ENCODE data around the gene CFAP46. TPM values are rescaled to one million over a fixed set of nuclear protein-coding genes. Genes with fewer than 3 reads are reported as not detected.

CFAP46 gene
- total and polyA plus RNA-seq, 9 of the 15 experiments (the other 6 are each of a cell fraction or from before 2014, with no cell fraction given), result not detected

DNA sequence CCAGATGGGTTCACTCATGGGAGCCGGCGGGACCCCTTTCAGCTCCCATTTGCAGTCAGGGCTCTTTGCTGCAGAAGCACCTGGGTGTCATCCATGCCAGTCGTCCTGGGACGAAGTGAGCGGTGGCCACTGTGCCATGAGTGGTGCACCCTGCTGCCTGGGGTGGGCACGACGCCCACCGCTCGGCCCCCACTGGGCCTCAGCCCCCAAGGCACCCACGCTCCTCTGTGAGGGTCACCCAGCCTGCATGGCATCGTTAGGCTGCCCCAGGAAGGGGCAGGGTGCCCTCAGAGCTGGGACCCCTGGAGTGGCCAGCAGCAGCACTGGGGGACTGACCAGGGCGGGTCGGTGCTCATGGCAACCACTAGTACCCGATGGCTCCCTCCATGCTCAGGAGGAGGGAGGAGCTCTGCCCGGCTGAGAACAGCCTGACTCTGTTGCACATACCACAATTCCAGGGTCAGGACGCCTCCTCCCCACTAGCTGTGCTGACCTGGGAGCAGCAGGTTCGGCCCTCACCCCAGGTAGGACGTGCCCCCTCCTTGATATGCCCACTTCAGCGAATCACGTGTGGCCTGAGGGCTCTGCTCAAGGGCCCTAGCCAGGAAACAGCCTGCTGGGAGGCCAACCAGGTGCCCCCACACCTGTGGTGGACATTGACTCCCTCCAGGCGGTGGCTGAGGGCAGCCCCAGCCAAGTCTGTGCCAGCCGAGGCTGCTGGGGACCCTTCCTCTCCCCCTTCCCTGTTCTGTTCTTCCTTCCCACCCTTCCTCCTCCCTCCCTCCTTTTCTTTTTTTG lies 28.5 kb upstream of the CFAP46 start:
- CTCF ChIA-PET (ENCODE audit: low intra/inter-chr PET ratio), result no interaction called here
- H3K27ac ChIP-seq (ENCODE audit: extremely low read depth, low read depth, low read length), result no peak overlapping the region
- BruUV-seq (replicated peaks), result no TSS peak
- POLR2A ChIA-PET, result no interaction called here
- H3K27me3 ChIP-seq (ENCODE audit: control insufficient read depth in 2 of 2, insufficient read depth in 2 of 2, low read length in 2 of 2), result peaks cover 3 to 50% of the 10 kb centered on the region in 2 experiments; a peak in 3 of 5 replicates
- H3K36me3 ChIP-seq (ENCODE audit: control insufficient read depth, insufficient read depth, low read length), result no peaks in the 10 kb centered on the region
- DNase-seq (ENCODE audit: extremely low read depth in 1 of 4, low spot score in 3 of 4) (no peak), FAIRE-seq (no peak), ATAC-seq (no peak)
- H2AFZ ChIP-seq (ENCODE audit: low read depth, low read length), result no peak overlapping the region
- TF ChIP-seq, protein P1, sequence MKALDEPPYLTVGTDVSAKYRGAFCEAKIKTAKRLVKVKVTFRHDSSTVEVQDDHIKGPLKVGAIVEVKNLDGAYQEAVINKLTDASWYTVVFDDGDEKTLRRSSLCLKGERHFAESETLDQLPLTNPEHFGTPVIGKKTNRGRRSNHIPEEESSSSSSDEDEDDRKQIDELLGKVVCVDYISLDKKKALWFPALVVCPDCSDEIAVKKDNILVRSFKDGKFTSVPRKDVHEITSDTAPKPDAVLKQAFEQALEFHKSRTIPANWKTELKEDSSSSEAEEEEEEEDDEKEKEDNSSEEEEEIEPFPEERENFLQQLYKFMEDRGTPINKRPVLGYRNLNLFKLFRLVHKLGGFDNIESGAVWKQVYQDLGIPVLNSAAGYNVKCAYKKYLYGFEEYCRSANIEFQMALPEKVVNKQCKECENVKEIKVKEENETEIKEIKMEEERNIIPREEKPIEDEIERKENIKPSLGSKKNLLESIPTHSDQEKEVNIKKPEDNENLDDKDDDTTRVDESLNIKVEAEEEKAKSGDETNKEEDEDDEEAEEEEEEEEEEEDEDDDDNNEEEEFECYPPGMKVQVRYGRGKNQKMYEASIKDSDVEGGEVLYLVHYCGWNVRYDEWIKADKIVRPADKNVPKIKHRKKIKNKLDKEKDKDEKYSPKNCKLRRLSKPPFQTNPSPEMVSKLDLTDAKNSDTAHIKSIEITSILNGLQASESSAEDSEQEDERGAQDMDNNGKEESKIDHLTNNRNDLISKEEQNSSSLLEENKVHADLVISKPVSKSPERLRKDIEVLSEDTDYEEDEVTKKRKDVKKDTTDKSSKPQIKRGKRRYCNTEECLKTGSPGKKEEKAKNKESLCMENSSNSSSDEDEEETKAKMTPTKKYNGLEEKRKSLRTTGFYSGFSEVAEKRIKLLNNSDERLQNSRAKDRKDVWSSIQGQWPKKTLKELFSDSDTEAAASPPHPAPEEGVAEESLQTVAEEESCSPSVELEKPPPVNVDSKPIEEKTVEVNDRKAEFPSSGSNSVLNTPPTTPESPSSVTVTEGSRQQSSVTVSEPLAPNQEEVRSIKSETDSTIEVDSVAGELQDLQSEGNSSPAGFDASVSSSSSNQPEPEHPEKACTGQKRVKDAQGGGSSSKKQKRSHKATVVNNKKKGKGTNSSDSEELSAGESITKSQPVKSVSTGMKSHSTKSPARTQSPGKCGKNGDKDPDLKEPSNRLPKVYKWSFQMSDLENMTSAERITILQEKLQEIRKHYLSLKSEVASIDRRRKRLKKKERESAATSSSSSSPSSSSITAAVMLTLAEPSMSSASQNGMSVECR (CRISPR knock-in tag; IDR thresholded peaks at IDR 0.05), result no peak
- no peak for TF ChIP-seq RB1 (IDR thresholded peaks at IDR 0.05; ENCODE audit: low read depth)
- in situ Hi-C loops (cut with MboI) (no loop called here), intact Hi-C loops (cut with micrococcal nuclease) (no loop called here)
- H3K9me3 ChIP-seq (replicated peaks; ENCODE audit: control insufficient read depth, insufficient read depth, low read depth, low read length), result no peaks in the 10 kb centered on the region
- H4K20me1 ChIP-seq (replicated peaks; ENCODE audit: control insufficient read depth, insufficient read depth, low read length), result no peaks in the 10 kb centered on the region
- 4% methylated on average over 11 of the region's 22 CpGs for WGBS (ENCODE audit: insufficient coverage, low coverage, missing lambda C conversion rate)
- H3K79me2 ChIP-seq (ENCODE audit: control insufficient read depth, insufficient read depth, low read length), result no peaks in the 10 kb centered on the region
- no peak overlapping the region for H3K4me2 ChIP-seq (ENCODE audit: insufficient read depth, low read length)
- H3K9ac ChIP-seq (ENCODE audit: insufficient read depth in 1 of 2, low read depth in 2 of 2, low read length in 2 of 2), result no peak overlapping the region
- H3K4me1 ChIP-seq (replicated peaks in 1 of 2; ENCODE audit: control insufficient read depth in 2 of 2, insufficient read depth in 2 of 2, low read length in 2 of 2), result no peaks in the 10 kb centered on the region
- H3K9me1 ChIP-seq (ENCODE audit: control insufficient read depth, insufficient read depth, low read length), result no peaks in the 10 kb centered on the region
- no peak overlapping the region for H3K4me3 ChIP-seq
